Measurements from ENCODE around the gene ROR2. TPM values are rescaled to one million over a fixed set of nuclear protein-coding genes. Genes with fewer than 3 reads are reported as not detected.

ROR2 gene
- total RNA-seq, 1 donor from 2014 or later = 7.4 TPM

- intact Hi-C loops (cut with micrococcal nuclease) = no loop called here
These were observed 47.4 kb downstream of the ROR2 start for GRCh38 chr9:91902475-91903125.

GRCh38 chr9:91900797-91901177 is 49.2 kb downstream of the ROR2 start:
- intact Hi-C loops (cut with micrococcal nuclease) = no loop called here

GRCh38 chr9:91900055-91900796 is 49.8 kb downstream of the ROR2 start:
- intact Hi-C loops (cut with micrococcal nuclease) = no loop called here

- intact Hi-C loops (cut with micrococcal nuclease) = no loop called here
These were observed 50.4 kb downstream of the ROR2 start for GRCh38 chr9:91899594-91899993.

- intact Hi-C loops (cut with micrococcal nuclease) = no loop called here
These were observed 50.8 kb downstream of the ROR2 start for GRCh38 chr9:91899219-91899563.

GRCh38 chr9:91898451-91899218 is 51.4 kb downstream of the ROR2 start:
- intact Hi-C loops (cut with micrococcal nuclease) = no loop called here

GRCh38 chr9:91897201-91897600 is 52.8 kb downstream of the ROR2 start:
- intact Hi-C loops (cut with micrococcal nuclease) = no loop called here

- intact Hi-C loops (cut with micrococcal nuclease) = no loop called here
These were observed 53.4 kb downstream of the ROR2 start for GRCh38 chr9:91896513-91897121.

GRCh38 chr9:91896097-91896496 is 53.9 kb downstream of the ROR2 start:
- intact Hi-C loops (cut with micrococcal nuclease) = no loop called here

GRCh38 chr9:91894536-91894935 is 55.5 kb downstream of the ROR2 start:
- intact Hi-C loops (cut with micrococcal nuclease) = no loop called here

GRCh38 chr9:91894023-91894422 is 56.0 kb downstream of the ROR2 start:
- intact Hi-C loops (cut with micrococcal nuclease) = no loop called here

- intact Hi-C loops (cut with micrococcal nuclease) = no loop called here
These were observed 58.1 kb downstream of the ROR2 start for GRCh38 chr9:91891915-91892314.

GRCh38 chr9:91890662-91891061 is 59.4 kb downstream of the ROR2 start:
- intact Hi-C loops (cut with micrococcal nuclease) = no loop called here

GRCh38 chr9:91889161-91889911 is 60.7 kb downstream of the ROR2 start:
- intact Hi-C loops (cut with micrococcal nuclease) = no loop called here

GRCh38 chr9:91886414-91887076 is 63.5 kb downstream of the ROR2 start:
- intact Hi-C loops (cut with micrococcal nuclease) = no loop called here

- intact Hi-C loops (cut with micrococcal nuclease) = no loop called here
These were observed 64.1 kb downstream of the ROR2 start for GRCh38 chr9:91885746-91886413.

GRCh38 chr9:91884696-91885687 is 65.0 kb downstream of the ROR2 start:
- intact Hi-C loops (cut with micrococcal nuclease) = no loop called here

GRCh38 chr9:91884153-91884552 is 65.9 kb downstream of the ROR2 start:
- intact Hi-C loops (cut with micrococcal nuclease) = no loop called here

- intact Hi-C loops (cut with micrococcal nuclease) = loop anchor here (2.0 kb wide), 1 partner anchor 109 kb away; no protein-coding TSS in a partner anchor
These were observed 66.5 kb downstream of the ROR2 start for GRCh38 chr9:91883503-91883902.

Data from T-helper 1 cell treated with Interleukin-12 subunit alpha and Interleukin-12 subunit beta and Interleukin-4 antibody, amounts not matched to agents 30 ng/mL and 1 ng/mL, for 36 hours (primary cell).